Measurements from ENCODE around the gene C16orf54. TPM values are rescaled to one million over a fixed set of nuclear protein-coding genes. Genes with fewer than 3 reads are reported as not detected.

Gene C16orf54
- total and polyA plus RNA-seq, 9 of the 15 experiments (the other 6 are each of a cell fraction or from before 2014, with no cell fraction given) = 0.09 TPM; not detected in 8

Other genes with a start within 250 kb of the C16orf54 start
Only the 7 nearest of the 16 such genes appear.
- 112 and 115 TPM in 2 replicates for gene QPRT, start 66.8 kb downstream of the C16orf54 start, total RNA-seq (2014; rRNA removed)
- 37.3 and 39.2 TPM in 2 replicates for gene QPRT, start 66.8 kb downstream of the C16orf54 start, total RNA-seq (2014; rRNA removed; fragmentation: Illumina TruSeq; extraction: Trizol)
- gene QPRT, start 66.8 kb downstream of the C16orf54 start, total RNA-seq (2015; rRNA removed; fragmentation: Illumina TruSeq; extraction: Trizol) = 72.8 and 76.7 TPM in 2 replicates
- gene QPRT, start 66.8 kb downstream of the C16orf54 start, total RNA-seq (2021) = 80.7 and 86.5 TPM in 2 replicates
- 38.9 and 73.1 TPM in 2 replicates for gene QPRT, start 66.8 kb downstream of the C16orf54 start, polyA plus RNA-seq (2011; rRNA removed)
- 64.1 and 72.4 TPM in 2 replicates for gene QPRT, start 66.8 kb downstream of the C16orf54 start, polyA plus RNA-seq (2014; fragmentation: Illumina TruSeq; extraction: Trizol)
- gene QPRT, start 66.8 kb downstream of the C16orf54 start, polyA plus RNA-seq (2014; fragmentation: Nextera tagmentation; extraction: Ambion mirVana) = 10 to 100 TPM in 1 of 2 experiments, 1 to 10 TPM in 1; 7.7 to 10.8 TPM
- gene QPRT, start 66.8 kb downstream of the C16orf54 start, polyA plus RNA-seq (2014; rRNA removed) = 64.3 and 68.8 TPM in 2 replicates
- not detected in 2 replicates for gene ZG16, start 32.3 kb upstream of the C16orf54 start, total RNA-seq (2014; rRNA removed)
- not detected in 2 replicates for gene ZG16, start 32.3 kb upstream of the C16orf54 start, total RNA-seq (2014; rRNA removed; fragmentation: Illumina TruSeq; extraction: Trizol)
- gene ZG16, start 32.3 kb upstream of the C16orf54 start, total RNA-seq (2015; rRNA removed; fragmentation: Illumina TruSeq; extraction: Trizol) = not detected in 2 replicates
- gene ZG16, start 32.3 kb upstream of the C16orf54 start, total RNA-seq (2021) = 0.04 TPM in 1 of 2 replicates, not detected in the other
- gene ZG16, start 32.3 kb upstream of the C16orf54 start, polyA plus RNA-seq (2011; rRNA removed) = not detected in 2 replicates
- gene ZG16, start 32.3 kb upstream of the C16orf54 start, polyA plus RNA-seq (2014; fragmentation: Illumina TruSeq; extraction: Trizol) = not detected in 2 replicates
- gene ZG16, start 32.3 kb upstream of the C16orf54 start, polyA plus RNA-seq (2014; fragmentation: Nextera tagmentation; extraction: Ambion mirVana) = not detected
- gene ZG16, start 32.3 kb upstream of the C16orf54 start, polyA plus RNA-seq (2014; rRNA removed) = not detected in 2 replicates
- 131 and 146 TPM in 2 replicates for gene KIF22, start 44.8 kb upstream of the C16orf54 start, total RNA-seq (2014; rRNA removed)
- 84.2 and 106 TPM in 2 replicates for gene KIF22, start 44.8 kb upstream of the C16orf54 start, total RNA-seq (2014; rRNA removed; fragmentation: Illumina TruSeq; extraction: Trizol)
- 115 and 117 TPM in 2 replicates for gene KIF22, start 44.8 kb upstream of the C16orf54 start, total RNA-seq (2015; rRNA removed; fragmentation: Illumina TruSeq; extraction: Trizol)
- gene KIF22, start 44.8 kb upstream of the C16orf54 start, total RNA-seq (2021) = 146 and 156 TPM in 2 replicates
- 232 and 251 TPM in 2 replicates for gene KIF22, start 44.8 kb upstream of the C16orf54 start, polyA plus RNA-seq (2011; rRNA removed)
- gene KIF22, start 44.8 kb upstream of the C16orf54 start, polyA plus RNA-seq (2014; fragmentation: Illumina TruSeq; extraction: Trizol) = 144 and 171 TPM in 2 replicates
- 10 to 100 TPM in 1 of 2 experiments, 1 to 10 TPM in 1; 8.7 to 18.2 TPM for gene KIF22, start 44.8 kb upstream of the C16orf54 start, polyA plus RNA-seq (2014; fragmentation: Nextera tagmentation; extraction: Ambion mirVana)
- gene KIF22, start 44.8 kb upstream of the C16orf54 start, polyA plus RNA-seq (2014; rRNA removed) = 180 and 185 TPM in 2 replicates
- gene MAZ, start 60.5 kb upstream of the C16orf54 start, total RNA-seq (2014; rRNA removed) = 414 and 504 TPM in 2 replicates
- gene MAZ, start 60.5 kb upstream of the C16orf54 start, total RNA-seq (2014; rRNA removed; fragmentation: Illumina TruSeq; extraction: Trizol) = 196 and 250 TPM in 2 replicates
- gene MAZ, start 60.5 kb upstream of the C16orf54 start, total RNA-seq (2015; rRNA removed; fragmentation: Illumina TruSeq; extraction: Trizol) = 378 and 386 TPM in 2 replicates
- 518 and 532 TPM in 2 replicates for gene MAZ, start 60.5 kb upstream of the C16orf54 start, total RNA-seq (2021)
- gene MAZ, start 60.5 kb upstream of the C16orf54 start, polyA plus RNA-seq (2011; rRNA removed) = 216 and 275 TPM in 2 replicates
- gene MAZ, start 60.5 kb upstream of the C16orf54 start, polyA plus RNA-seq (2014; fragmentation: Illumina TruSeq; extraction: Trizol) = 420 and 592 TPM in 2 replicates
- gene MAZ, start 60.5 kb upstream of the C16orf54 start, polyA plus RNA-seq (2014; fragmentation: Nextera tagmentation; extraction: Ambion mirVana) = 10 to 100 TPM; 45.4 to 59.3 TPM
- gene MAZ, start 60.5 kb upstream of the C16orf54 start, polyA plus RNA-seq (2014; rRNA removed) = 225 and 259 TPM in 2 replicates
- 0.16 and 0.27 TPM in 2 replicates for gene PRRT2, start 66.2 kb upstream of the C16orf54 start, total RNA-seq (2014; rRNA removed)
- 0.11 TPM in 1 of 2 replicates, not detected in the other for gene PRRT2, start 66.2 kb upstream of the C16orf54 start, total RNA-seq (2014; rRNA removed; fragmentation: Illumina TruSeq; extraction: Trizol)
- gene PRRT2, start 66.2 kb upstream of the C16orf54 start, total RNA-seq (2015; rRNA removed; fragmentation: Illumina TruSeq; extraction: Trizol) = 0.25 and 0.38 TPM in 2 replicates
- 0.69 and 1.2 TPM in 2 replicates for gene PRRT2, start 66.2 kb upstream of the C16orf54 start, total RNA-seq (2021)
- gene PRRT2, start 66.2 kb upstream of the C16orf54 start, polyA plus RNA-seq (2011; rRNA removed) = 0.42 and 0.96 TPM in 2 replicates
- gene PRRT2, start 66.2 kb upstream of the C16orf54 start, polyA plus RNA-seq (2014; fragmentation: Illumina TruSeq; extraction: Trizol) = 0.28 and 0.46 TPM in 2 replicates
- not detected for gene PRRT2, start 66.2 kb upstream of the C16orf54 start, polyA plus RNA-seq (2014; fragmentation: Nextera tagmentation; extraction: Ambion mirVana)
- 0.81 and 1.0 TPM in 2 replicates for gene PRRT2, start 66.2 kb upstream of the C16orf54 start, polyA plus RNA-seq (2014; rRNA removed)
- 58.2 and 68.3 TPM in 2 replicates for gene PAGR1, start 70.2 kb upstream of the C16orf54 start, total RNA-seq (2014; rRNA removed)
- 16.5 and 16.8 TPM in 2 replicates for gene PAGR1, start 70.2 kb upstream of the C16orf54 start, total RNA-seq (2014; rRNA removed; fragmentation: Illumina TruSeq; extraction: Trizol)
- 40.7 and 42.2 TPM in 2 replicates for gene PAGR1, start 70.2 kb upstream of the C16orf54 start, total RNA-seq (2015; rRNA removed; fragmentation: Illumina TruSeq; extraction: Trizol)
- gene PAGR1, start 70.2 kb upstream of the C16orf54 start, total RNA-seq (2021) = 33.3 and 36.0 TPM in 2 replicates
- 15.4 and 16.6 TPM in 2 replicates for gene PAGR1, start 70.2 kb upstream of the C16orf54 start, polyA plus RNA-seq (2011; rRNA removed)
- 15.7 and 26.0 TPM in 2 replicates for gene PAGR1, start 70.2 kb upstream of the C16orf54 start, polyA plus RNA-seq (2014; fragmentation: Illumina TruSeq; extraction: Trizol)
- 1 to 10 TPM; 1.4 to 4.5 TPM for gene PAGR1, start 70.2 kb upstream of the C16orf54 start, polyA plus RNA-seq (2014; fragmentation: Nextera tagmentation; extraction: Ambion mirVana)
- 42.8 and 51.3 TPM in 2 replicates for gene PAGR1, start 70.2 kb upstream of the C16orf54 start, polyA plus RNA-seq (2014; rRNA removed)
- 0.53 and 1.00 TPM in 2 replicates for gene MVP, start 74.5 kb upstream of the C16orf54 start, total RNA-seq (2014; rRNA removed)
- gene MVP, start 74.5 kb upstream of the C16orf54 start, total RNA-seq (2014; rRNA removed; fragmentation: Illumina TruSeq; extraction: Trizol) = 0.41 and 0.65 TPM in 2 replicates
- gene MVP, start 74.5 kb upstream of the C16orf54 start, total RNA-seq (2015; rRNA removed; fragmentation: Illumina TruSeq; extraction: Trizol) = 0.76 and 0.98 TPM in 2 replicates
- gene MVP, start 74.5 kb upstream of the C16orf54 start, total RNA-seq (2021) = 1.4 and 1.9 TPM in 2 replicates
- gene MVP, start 74.5 kb upstream of the C16orf54 start, polyA plus RNA-seq (2011; rRNA removed) = 0.39 and 1.1 TPM in 2 replicates
- 0.43 and 0.69 TPM in 2 replicates for gene MVP, start 74.5 kb upstream of the C16orf54 start, polyA plus RNA-seq (2014; fragmentation: Illumina TruSeq; extraction: Trizol)
- not detected for gene MVP, start 74.5 kb upstream of the C16orf54 start, polyA plus RNA-seq (2014; fragmentation: Nextera tagmentation; extraction: Ambion mirVana)
- gene MVP, start 74.5 kb upstream of the C16orf54 start, polyA plus RNA-seq (2014; rRNA removed) = 0.66 and 1.1 TPM in 2 replicates